Body of pancreas (tissue), 4 donors: ENCODE results near the gene CADPS. TPM values are rescaled to one million over a fixed set of nuclear protein-coding genes. Genes with fewer than 3 reads are reported as not detected.

Experiments
- ATAC-seq: fragments of 150-250 bp; one replicate; pipeline ENCODE4 v1.9.1; 2016
- DNase-seq, 4 donors: peaks; one replicate each; pipeline ENCODE4 v3.0.0-alpha.2; 2019
- H3K27ac ChIP-seq, 4 donors: fragments of 200-600 bp; sonication (generic); 1 replicate in 3 of 4; 2 replicates in 1 of 4; pipeline versions ENCODE4 v1.5.1 to v1.6.1; 2016 to 2019; ENCODE audit warnings: mild to moderate bottlenecking in 1 of 4, mixed read lengths in 1 of 4, moderate library complexity in 1 of 4
- H3K27me3 ChIP-seq, 2 donors: fragments of 200-600 bp; sonication (generic); one replicate each; pipeline ENCODE4 v1.6.0; 2016; ENCODE audit warnings: mild to moderate bottlenecking in 1 of 2
- H3K36me3 ChIP-seq, 2 donors: fragments of 200-600 bp; sonication (generic); replicated peaks in 1 of 2; 2 replicates each; pipeline ENCODE4 v1.5.1; 2016; ENCODE audit warnings: low read depth in 2 of 2; ENCODE audit not compliant: insufficient read depth in 1 of 2
- H3K4me1 ChIP-seq: fragments of 200-600 bp; sonication (generic); one replicate; pipeline ENCODE4 v1.6.0; 2016
- H3K4me3 ChIP-seq, 2 donors: fragments of 200-600 bp; sonication (generic); 1 replicate in 1 of 2; 2 replicates in 1 of 2; pipeline ENCODE4 v1.5.1; 2016 to 2019
- H3K9me3 ChIP-seq, 3 donors: fragments of 200-600 bp; sonication (generic); 1 replicate in 2 of 3; 2 replicates in 1 of 3; pipeline ENCODE4 v1.5.1; 2016
- CTCF ChIP-seq, 7 experiments: fragments of 450-650 bp in 4 of 7; fragments of 200-600 bp in 3 of 7; sonication (generic) in 3 of 7; IDR thresholded peaks; one replicate each; pipeline ENCODE4 v1.5.1; 2016 to 2019; ENCODE audit warnings: antibody characterized with exemption in 7 of 7
- POLR2A ChIP-seq, 3 donors: fragments of 450-650 bp; IDR thresholded peaks; one replicate each; pipeline ENCODE4 v1.6.1; 2016; ENCODE audit warnings: antibody characterized with exemption in 3 of 3, mild to moderate bottlenecking in 2 of 3
- WGBS, 2 donors: methylation state at CpG; one replicate each; pipeline ENCODE4 v1.1.5; 2017; 5-methylcytosine and 5-hydroxymethylcytosine counted together
- intact Hi-C: fragments of 100-400 bp; cut with DNase I; formaldehyde crosslinking; loops from one replicate; pipeline ENCODE4 v1.15.1; 2023
- total RNA-seq, 2 donors: library from RNA; depleted of rRNA; stranded (reverse); fragments of >200 nt; gene quantifications; one replicate each; pipeline ENCODE4 v1.1.0, GENCODE V29; 2016

Gene CADPS
- total RNA-seq, 2 donors from 2014 or later: 22.1 to 67.6 TPM

DNA sequence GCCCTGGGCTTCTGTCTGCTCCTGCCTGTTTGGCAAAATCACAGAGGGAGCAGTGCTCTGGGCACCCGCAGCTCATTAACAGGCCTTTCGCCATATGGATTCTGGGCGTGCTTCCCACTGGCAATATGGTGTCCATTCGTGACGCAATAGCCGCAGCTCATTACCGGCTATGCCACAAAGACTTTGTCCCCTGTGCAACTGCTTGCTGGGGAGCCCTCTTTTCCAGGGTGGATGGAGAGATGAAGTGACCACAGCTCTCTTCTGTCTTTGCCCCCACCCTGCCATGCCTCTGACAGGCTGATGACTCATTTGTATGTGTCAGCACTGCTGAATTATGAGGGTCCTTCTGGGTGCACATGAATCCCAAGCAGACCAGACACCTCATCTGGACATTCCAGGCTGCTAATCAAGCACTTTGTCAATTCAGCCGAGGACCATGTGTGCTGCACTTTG lies 287.6 kb downstream of the CADPS start:
- no peak for DNase-seq
- 77 to 85% methylated on average over 5 to 8 of the region's 8 CpGs for WGBS, 2 donors

DNA sequence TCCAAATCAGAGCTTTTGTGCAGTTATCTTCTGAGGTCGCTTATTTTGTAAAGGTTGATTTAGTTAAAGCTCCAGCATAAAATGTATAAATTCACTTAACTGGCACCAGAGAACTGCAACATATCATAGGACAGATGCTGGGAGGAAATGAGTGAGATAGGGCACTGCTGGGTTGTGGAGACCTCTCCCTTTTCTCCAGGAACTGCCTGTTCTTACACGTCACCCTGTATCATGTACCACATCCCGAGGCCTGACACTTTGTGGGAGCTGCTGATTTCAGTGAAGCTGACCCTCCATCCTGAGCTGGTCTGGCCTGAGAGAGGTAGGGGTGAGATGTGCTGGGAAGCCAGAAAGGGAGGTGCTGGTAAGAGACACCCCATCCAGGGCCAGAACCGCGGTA lies 288.0 kb downstream of the CADPS start:
- TF ChIP-seq POLR2A (IDR thresholded peaks at IDR 0.05) (no peak), CTCF (IDR thresholded peaks at IDR 0.05) (no peak)
- intact Hi-C loops: no loop called here
- no peaks in the 10 kb centered on the region for H3K36me3 ChIP-seq
- no peaks in the 10 kb centered on the region for H3K4me1 ChIP-seq
- no peaks in the 10 kb centered on the region for H3K27me3 ChIP-seq
- ATAC-seq (no peak), DNase-seq (no peak)
- no peak overlapping the region for H3K27ac ChIP-seq
- H3K9me3 ChIP-seq: no peaks in the 10 kb centered on the region
- no peak overlapping the region for H3K4me3 ChIP-seq
- WGBS, 2 donors: 90 to 91% methylated on average over 5 of the region's 5 CpGs

More for the DNA sequence above, 287.6 kb downstream of the CADPS start:
- Histone ChIP-seq H3K27ac (no peak overlapping the region), H3K9me3 (no peaks in the 10 kb centered on the region), H3K36me3 (no peaks in the 10 kb centered on the region), H3K27me3 (no peaks in the 10 kb centered on the region), H3K4me1 (no peaks in the 10 kb centered on the region), H3K4me3 (no peak overlapping the region)
- intact Hi-C loops: no loop called here
- ATAC-seq: no peak
- TF ChIP-seq POLR2A (IDR thresholded peaks at IDR 0.05) (no peak), CTCF (IDR thresholded peaks at IDR 0.05) (no peak)

DNA sequence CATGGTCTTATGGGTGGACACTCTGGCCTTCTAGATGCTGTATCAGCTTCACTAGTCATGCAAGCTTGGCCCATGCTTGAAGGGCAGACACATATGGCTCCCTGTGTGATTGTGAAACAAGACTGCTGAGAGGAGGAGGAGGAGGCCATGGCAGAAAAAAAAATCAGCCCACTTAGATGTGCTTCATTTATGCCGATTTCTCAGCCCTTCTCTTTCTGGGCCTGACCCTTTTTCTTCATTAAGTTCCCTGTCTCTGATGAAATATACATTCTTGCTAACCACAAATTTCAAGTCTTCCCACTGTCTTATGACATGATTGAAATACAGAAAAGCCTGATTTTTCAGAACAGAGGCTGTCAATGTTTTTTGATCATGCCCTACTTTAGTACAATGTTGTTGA lies 288.9 kb downstream of the CADPS start:
- Histone ChIP-seq H3K9me3 (no peaks in the 10 kb centered on the region), H3K36me3 (no peaks in the 10 kb centered on the region), H3K4me1 (no peaks in the 10 kb centered on the region), H3K27me3 (no peaks in the 10 kb centered on the region), H3K27ac (no peak overlapping the region), H3K4me3 (no peak overlapping the region)
- DNase-seq: no peak
- 61 to 70% methylated on average over 1 of the region's 1 CpG for WGBS, 2 donors
- TF ChIP-seq CTCF (IDR thresholded peaks at IDR 0.05) (no peak), POLR2A (IDR thresholded peaks at IDR 0.05) (no peak)
- intact Hi-C loops: no loop called here
- ATAC-seq: no peak

DNA sequence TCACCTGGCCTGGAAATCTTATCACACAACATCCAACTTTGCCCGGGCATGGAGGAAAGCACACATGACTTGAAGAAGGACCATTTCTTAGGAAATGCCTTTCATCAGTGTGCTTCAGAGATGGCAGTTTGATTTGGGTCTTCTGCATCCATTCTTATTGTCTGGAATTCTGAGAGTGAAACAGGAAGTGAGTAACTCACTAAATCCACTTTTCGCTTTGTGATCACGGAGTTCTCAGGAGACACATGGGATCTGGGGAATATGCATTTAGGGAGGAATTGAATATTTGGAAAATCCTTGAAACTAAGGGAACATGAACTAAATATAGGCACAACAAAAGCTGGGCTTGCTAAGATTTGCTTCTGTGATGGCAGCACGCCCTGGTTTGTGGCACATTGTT lies 289.4 kb downstream of the CADPS start:
- intact Hi-C loops: no loop called here
- Histone ChIP-seq H3K27ac (no peak overlapping the region), H3K27me3 (no peaks in the 10 kb centered on the region), H3K36me3 (no peaks in the 10 kb centered on the region), H3K9me3 (no peaks in the 10 kb centered on the region), H3K4me3 (no peak overlapping the region), H3K4me1 (no peaks in the 10 kb centered on the region)
- no peak for TF ChIP-seq POLR2A (IDR thresholded peaks at IDR 0.05)
- TF ChIP-seq CTCF (IDR thresholded peaks at IDR 0.05): no peak
- no peak for DNase-seq
- 65 to 69% methylated on average over 4 of the region's 4 CpGs for WGBS, 2 donors
- ATAC-seq: no peak

DNA sequence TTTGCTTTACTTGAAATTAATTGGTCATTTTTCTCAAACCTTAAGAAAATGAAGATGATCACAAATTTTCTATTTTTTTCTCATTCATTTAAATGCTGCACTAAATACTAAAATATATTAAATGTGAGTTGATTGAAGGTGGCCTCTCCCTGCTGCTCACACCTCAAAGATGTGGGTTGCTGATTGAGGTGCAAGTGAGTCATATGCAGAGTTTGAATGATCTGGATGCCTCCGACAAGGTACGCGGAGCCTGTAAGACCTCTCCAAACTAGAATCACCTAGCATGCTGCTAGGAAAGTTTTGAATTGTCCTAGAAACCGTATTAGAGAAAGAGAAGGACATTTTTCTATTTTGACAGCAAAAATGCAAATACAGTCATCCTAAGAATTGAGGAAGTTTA lies 290.6 kb downstream of the CADPS start:
- intact Hi-C loops: no loop called here
- no peaks in the 10 kb centered on the region for H3K4me1 ChIP-seq
- peaks cover 0 to 3% (median 0%) of the 10 kb centered on the region in 3 donors for H3K9me3 ChIP-seq
- H3K27me3 ChIP-seq: no peaks in the 10 kb centered on the region
- no peak for TF ChIP-seq CTCF (IDR thresholded peaks at IDR 0.05)
- no peak for TF ChIP-seq POLR2A (IDR thresholded peaks at IDR 0.05)
- H3K27ac ChIP-seq: no peak overlapping the region
- no peaks in the 10 kb centered on the region for H3K36me3 ChIP-seq
- H3K4me3 ChIP-seq: no peak overlapping the region
- 77 to 80% methylated on average over 4 of the region's 4 CpGs for WGBS, 2 donors
- DNase-seq (no peak), ATAC-seq (no peak)
